Subcutaneous adipose tissue (tissue), 4 donors: Measurements from ENCODE around the gene ERBIN. TPM values are rescaled to one million over a fixed set of nuclear protein-coding genes. Genes with fewer than 3 reads are reported as not detected.

Source experiments
- total RNA-seq, 4 donors: library from RNA; depleted of rRNA; stranded (reverse); fragments of >200 nt; gene quantifications; one replicate each; pipeline ENCODE4 v1.1.0, GENCODE V29; 2016
- TF ChIP-seq, protein P1 (sequence below): fragments of 450-650 bp; IDR thresholded peaks from one replicate; pipeline ENCODE4 v1.5.1; 2016; ENCODE audit warnings: low read depth, mild to moderate bottlenecking, control low read depth, antibody characterized with exemption, moderate library complexity

ERBIN gene
- total RNA-seq, 4 donors from 2014 or later: 50.3 to 119 (median 70.5) TPM

DNA sequence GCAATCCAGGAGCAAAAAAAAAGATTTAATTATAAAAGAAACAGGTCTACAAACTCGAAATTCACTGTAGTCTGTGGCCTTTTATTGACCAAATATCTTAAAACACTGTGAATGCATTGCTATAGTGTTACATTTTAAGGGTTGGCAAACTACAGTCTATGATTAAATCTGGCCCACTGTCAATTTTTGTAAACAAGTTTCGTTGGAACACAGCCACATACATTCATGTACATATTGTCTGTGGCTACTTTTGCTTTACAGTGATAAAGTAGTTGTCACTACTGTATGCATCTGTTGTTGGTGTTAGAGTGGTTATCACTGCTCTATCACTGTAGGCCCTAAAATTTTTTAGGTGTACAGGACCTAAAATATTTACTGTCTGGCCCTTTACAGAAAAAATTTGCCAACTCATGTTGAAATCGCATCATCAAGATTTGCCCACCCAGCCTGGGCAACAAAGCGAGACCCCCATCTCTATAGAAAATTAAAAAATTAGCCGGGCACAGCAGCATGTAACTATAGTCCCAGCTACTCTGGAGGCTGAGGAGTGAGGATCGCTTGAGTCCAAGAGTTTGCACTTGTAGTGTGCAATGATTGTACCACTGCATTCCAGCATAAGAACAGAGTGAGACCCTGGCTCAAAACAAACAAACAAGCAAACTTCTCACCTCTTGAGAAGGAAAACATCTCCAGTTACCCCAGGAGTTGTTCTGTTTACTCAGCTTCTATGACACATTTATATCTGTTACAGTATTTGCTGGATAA, 89.0 kb downstream of the ERBIN start:
- TF ChIP-seq, protein P1, sequence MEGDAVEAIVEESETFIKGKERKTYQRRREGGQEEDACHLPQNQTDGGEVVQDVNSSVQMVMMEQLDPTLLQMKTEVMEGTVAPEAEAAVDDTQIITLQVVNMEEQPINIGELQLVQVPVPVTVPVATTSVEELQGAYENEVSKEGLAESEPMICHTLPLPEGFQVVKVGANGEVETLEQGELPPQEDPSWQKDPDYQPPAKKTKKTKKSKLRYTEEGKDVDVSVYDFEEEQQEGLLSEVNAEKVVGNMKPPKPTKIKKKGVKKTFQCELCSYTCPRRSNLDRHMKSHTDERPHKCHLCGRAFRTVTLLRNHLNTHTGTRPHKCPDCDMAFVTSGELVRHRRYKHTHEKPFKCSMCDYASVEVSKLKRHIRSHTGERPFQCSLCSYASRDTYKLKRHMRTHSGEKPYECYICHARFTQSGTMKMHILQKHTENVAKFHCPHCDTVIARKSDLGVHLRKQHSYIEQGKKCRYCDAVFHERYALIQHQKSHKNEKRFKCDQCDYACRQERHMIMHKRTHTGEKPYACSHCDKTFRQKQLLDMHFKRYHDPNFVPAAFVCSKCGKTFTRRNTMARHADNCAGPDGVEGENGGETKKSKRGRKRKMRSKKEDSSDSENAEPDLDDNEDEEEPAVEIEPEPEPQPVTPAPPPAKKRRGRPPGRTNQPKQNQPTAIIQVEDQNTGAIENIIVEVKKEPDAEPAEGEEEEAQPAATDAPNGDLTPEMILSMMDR: no peak

DNA sequence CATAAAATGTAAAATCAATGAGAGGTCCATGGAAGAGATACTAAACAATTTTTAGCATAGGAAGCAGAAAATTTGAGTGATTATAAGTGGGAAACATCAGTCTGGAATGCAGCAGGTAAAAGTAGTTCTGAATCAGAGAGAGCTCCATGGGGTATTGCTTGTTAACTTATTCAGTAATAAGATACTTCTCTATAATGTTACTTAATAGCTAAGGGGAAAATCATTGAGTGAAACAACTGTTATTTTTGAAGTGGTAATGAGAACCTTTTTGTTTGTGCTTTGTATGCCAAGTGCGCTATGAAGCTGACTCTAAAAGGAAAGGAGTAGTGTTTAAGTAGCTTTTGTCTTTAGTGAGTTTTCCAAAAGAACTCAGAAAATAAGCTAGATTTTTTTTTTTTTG, 95.2 kb downstream of the ERBIN start:
- TF ChIP-seq, protein P1: no peak

DNA sequence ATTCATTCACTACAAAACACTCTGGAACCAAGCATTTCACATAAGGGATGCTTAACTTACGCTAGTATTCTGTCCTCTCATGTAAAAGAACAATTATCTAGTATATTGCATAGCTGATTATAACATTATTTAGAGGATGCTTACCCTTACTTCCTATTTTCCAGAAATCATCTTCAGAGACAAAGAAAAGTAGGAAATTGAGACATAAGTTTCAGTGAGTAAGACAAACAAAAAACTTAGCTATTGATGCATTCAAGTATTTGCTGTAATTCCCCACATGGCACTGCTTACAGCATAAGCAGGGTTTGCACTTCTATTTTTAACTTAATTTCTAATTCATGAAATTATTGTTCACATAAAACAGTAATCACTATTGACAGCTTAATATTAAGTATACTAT, 112.9 kb downstream of the ERBIN start:
- TF ChIP-seq, protein P1: no peak

DNA sequence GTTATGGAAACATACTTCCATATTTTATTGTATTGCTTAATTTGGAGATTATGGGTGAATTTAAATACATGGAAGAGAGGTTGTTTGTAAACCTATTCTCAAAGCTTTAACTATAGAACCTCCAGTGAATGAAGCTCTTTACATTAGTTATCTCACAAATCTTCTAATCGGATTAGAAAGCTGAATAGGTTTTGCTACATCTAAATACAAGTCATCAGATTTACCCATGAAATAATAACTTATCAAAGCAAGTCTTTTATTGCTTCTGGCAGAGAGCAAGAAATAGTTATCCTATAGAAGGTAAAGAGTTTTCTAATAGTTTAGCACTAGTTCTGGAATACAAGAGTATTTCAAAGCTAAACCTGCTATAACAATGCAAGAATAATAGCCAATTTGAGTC, 113.3 kb downstream of the ERBIN start:
- TF ChIP-seq, protein P1: no peak

DNA sequence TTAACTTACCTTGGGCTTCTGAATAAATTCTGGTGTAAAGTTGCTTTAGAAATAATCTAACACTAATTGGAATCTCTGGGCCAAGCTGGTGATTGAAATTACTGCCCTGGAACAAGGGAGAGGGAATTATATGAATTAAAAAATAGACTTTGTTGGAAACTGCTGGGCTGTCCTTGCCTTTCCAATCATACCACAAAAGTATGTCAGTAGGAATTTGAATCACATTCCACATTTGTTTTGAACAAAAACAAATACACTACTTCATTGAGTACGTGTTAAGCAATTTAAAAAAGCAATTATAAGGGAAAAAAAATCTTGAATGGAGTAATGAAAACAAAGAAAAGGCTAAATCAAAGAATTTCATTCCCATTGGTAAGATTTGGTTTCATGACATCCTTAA, 115.3 kb downstream of the ERBIN start:
- TF ChIP-seq, protein P1: no peak

DNA sequence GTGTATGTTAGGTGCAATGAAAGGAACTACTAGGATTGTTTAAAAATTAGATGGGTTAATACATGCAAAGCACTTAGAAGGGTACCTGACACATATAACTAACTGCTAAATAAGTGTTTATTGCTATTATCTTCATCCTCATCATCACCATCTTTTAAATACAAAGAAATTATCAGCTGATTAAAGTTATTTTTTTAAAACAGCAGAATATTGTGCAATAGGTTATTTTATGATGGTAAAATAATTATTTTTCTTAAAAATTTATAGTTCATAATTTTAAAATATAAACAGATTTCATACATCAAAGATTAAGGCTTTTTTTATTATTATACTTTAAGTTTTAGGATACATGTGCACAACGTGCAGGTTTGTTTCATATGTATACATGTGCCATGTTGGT, 130.9 kb downstream of the ERBIN start:
- TF ChIP-seq, protein P1: no peak

DNA sequence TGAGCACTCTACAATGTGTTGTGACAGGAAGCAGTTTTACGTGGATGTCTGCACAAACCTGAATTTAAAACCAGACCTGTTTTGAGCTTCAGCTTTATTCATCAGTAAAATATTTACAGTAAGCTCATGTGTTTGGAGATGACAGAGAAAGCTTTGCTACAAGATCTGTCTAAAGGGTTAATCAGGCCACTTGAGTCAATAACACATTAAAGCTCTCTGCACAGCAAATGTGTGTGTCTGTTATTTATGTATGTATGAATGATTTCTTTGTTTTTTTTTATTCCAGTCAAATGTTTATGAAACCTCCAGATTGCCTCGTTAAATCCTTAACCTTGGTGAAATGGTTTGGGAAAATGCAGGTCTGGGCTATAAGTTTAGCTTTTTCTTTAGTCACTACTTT, 140.5 kb downstream of the ERBIN start:
- TF ChIP-seq, protein P1: no peak
